Coronary artery (tissue), 2 donors: ENCODE results near the gene SBSN.
"Not testable (repeated sequence)": the region's sequence is repeated elsewhere in the genome, so short reads cannot be mapped to it uniquely, and the experiment has no call there.

Experiments used
- DNase-seq: peaks from one replicate; pipeline ENCODE4 v3.0.0-alpha.2; 2017; ENCODE audit warnings: low spot score
- H3K27ac ChIP-seq, 2 donors: fragments of 200-600 bp; sonication (generic); one replicate each; pipeline ENCODE4 v1.5.1; 2016 to 2019
- H3K4me3 ChIP-seq: fragments of 200-600 bp; sonication (generic); 2 replicates; pipeline ENCODE4 v1.5.1; 2016; ENCODE audit warnings: mild to moderate bottlenecking, moderate library complexity
- TF ChIP-seq, protein P1 (sequence below): fragments of 200-600 bp; sonication (generic); IDR thresholded peaks from one replicate; pipeline ENCODE4 v1.5.1; 2019; ENCODE audit warnings: antibody characterized with exemption

Gene SBSN

DNA sequence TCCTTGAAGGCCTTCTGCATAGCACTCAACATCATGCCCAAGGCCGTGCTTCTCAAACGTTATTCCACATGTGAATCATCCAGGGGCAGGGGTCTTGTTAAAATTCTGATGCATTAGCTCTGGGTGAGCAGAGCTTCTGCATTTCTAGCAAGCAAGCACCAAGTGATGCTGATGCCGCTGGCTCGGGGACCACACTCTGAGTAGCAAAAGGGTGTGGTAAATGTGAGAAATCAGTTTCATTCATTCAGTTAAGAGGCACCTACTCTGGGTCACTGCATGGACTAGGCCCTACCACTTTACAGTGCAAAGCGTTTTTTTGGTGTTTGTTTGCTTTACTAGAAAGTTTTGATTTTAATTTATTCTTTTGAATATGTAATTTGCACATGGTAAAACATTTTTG lies 45.0 kb downstream of the SBSN start:
- TF ChIP-seq, protein P1, sequence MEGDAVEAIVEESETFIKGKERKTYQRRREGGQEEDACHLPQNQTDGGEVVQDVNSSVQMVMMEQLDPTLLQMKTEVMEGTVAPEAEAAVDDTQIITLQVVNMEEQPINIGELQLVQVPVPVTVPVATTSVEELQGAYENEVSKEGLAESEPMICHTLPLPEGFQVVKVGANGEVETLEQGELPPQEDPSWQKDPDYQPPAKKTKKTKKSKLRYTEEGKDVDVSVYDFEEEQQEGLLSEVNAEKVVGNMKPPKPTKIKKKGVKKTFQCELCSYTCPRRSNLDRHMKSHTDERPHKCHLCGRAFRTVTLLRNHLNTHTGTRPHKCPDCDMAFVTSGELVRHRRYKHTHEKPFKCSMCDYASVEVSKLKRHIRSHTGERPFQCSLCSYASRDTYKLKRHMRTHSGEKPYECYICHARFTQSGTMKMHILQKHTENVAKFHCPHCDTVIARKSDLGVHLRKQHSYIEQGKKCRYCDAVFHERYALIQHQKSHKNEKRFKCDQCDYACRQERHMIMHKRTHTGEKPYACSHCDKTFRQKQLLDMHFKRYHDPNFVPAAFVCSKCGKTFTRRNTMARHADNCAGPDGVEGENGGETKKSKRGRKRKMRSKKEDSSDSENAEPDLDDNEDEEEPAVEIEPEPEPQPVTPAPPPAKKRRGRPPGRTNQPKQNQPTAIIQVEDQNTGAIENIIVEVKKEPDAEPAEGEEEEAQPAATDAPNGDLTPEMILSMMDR = no peak
- H3K4me3 ChIP-seq = no peak overlapping the region
- no peak overlapping the region for H3K27ac ChIP-seq
- DNase-seq = no peak

GRCh38 chr19:35478794-35479677 lies 49.1 kb downstream of the SBSN start:
- Histone ChIP-seq H3K4me3 (no peak overlapping the region), H3K27ac (no peak overlapping the region)
- DNase-seq = no peak
- TF ChIP-seq, protein P1 = no peak

DNA sequence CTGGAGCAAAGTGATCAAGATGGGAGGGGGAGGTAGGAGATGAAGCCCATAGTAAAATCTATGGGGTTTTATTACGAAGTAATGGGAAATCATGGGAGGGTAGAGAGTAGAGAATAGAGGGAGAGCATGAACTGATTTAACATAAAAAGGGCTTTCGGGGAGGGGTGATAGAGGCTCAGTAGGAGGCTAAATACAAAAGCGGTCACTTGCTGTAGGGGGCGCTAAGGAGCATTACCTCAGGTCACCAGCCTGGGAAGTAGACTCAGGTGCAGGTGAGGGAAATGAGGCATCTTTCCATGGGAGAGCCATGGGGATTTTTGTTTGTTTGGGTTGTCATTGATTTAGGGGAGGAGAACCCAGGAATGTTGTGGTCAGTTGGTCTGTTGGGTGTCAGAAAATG lies 52.0 kb downstream of the SBSN start:
- Histone ChIP-seq H3K27ac (no peak overlapping the region), H3K4me3 (no peak overlapping the region)
- DNase-seq = no peak
- TF ChIP-seq, protein P1 = no peak

DNA sequence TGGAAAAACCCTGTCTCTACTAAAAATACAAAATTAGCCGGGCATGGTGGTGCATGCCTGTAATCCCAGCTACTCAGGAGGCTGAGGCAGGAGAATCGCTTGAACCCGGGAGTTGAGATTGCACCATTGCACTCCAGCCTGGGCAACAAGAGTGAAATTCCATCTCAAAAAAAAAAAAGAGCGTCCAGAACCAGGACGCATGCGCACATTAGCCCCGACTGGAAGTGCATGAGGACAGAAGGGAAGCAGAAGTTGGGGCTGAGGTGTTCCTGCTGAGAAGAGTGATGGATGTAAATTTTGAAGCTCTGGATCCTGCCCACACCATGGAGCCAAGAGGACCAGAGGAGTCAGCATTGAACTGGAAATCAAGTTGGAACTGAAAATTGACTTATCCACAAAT lies 53.5 kb downstream of the SBSN start:
- DNase-seq, H3K27ac ChIP-seq, H3K4me3 ChIP-seq: not testable (repeated sequence)

DNA sequence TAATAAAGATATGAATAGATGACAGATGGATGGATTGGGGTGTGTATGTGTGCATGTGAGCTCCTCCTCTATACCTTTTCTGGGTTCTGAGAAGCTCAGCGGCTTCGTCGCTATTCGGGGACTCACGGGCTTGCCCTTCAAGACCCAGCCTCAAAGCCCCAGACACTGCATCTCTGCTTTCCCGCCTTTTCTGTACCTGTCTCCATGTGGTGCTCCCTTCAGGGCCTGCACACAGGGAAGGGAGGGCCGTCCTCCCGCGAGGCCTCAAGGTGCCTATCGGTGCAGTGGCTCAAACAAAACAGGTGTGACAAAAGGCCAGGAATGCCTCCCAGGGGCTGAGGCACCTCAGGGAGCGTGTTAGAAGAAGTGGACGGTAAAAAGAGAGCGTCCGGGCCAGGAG lies 54.0 kb downstream of the SBSN start:
- DNase-seq = no peak
- TF ChIP-seq, protein P1 = no peak
- no peak overlapping the region for H3K4me3 ChIP-seq
- no peak overlapping the region for H3K27ac ChIP-seq
